Ovary (tissue), 9 donors: ENCODE measurements around the gene C6orf132. TPM values are rescaled to one million over a fixed set of nuclear protein-coding genes. Genes with fewer than 3 reads are reported as not detected.

Experiments
- DNase-seq, 5 donors: peaks; one replicate each; pipeline ENCODE4 v3.0.0-alpha.2; 2019 to 2020
- H3K27ac ChIP-seq, 2 donors: fragments of 200-600 bp; one replicate each; pipeline versions ENCODE4 v1.5.1 to v1.8.0; 2019 to 2022
- H3K27me3 ChIP-seq: fragments of 200-600 bp; one replicate; pipeline ENCODE4 v1.8.0; 2022
- H3K36me3 ChIP-seq: fragments of 200-600 bp; sonication (generic); one replicate; pipeline ENCODE4 v1.5.1; 2019
- H3K4me1 ChIP-seq: one replicate; pipeline ENCODE4 v1.8.1; 2013; ENCODE audit warnings: mild to moderate bottlenecking, moderate library complexity; ENCODE audit not compliant: insufficient read depth
- H3K4me3 ChIP-seq: fragments of 200-600 bp; sonication (generic); one replicate; pipeline ENCODE4 v1.5.1; 2017
- H3K9me3 ChIP-seq, 2 donors: fragments of 200-600 bp in 1 of 2; sonication (generic) in 1 of 2; one replicate each; pipeline versions ENCODE4 v1.5.1 to v1.8.1; 2013 to 2019; ENCODE audit warnings: mild to moderate bottlenecking in 1 of 2, moderate library complexity in 1 of 2
- EP300 ChIP-seq: sonication (generic); formaldehyde crosslinking; IDR thresholded peaks from one replicate; pipeline ENCODE4 v1.6.1; 2017; ENCODE audit warnings: antibody characterized with exemption
- POLR2A ChIP-seq: fragments of 450-650 bp; IDR thresholded peaks from one replicate; pipeline ENCODE4 v1.6.1; 2017; ENCODE audit warnings: antibody characterized with exemption, mild to moderate bottlenecking, moderate library complexity
- WGBS, 3 donors: extraction: QIAGEN DNeasy Blood & Tissue Kit in 1 of 3; methylation state at CpG; one replicate each; pipeline versions ENCODE4 v1.1.5 to v1.1.7; 2013 to 2017; 5-methylcytosine and 5-hydroxymethylcytosine counted together
- intact Hi-C, 4 donors: fragments of 100-400 bp; cut with DNase I; formaldehyde crosslinking; loops; one replicate each; pipeline versions ENCODE4 v1.11.0 to v1.15.1; 2022 to 2023
- polyA plus RNA-seq, 2 donors: library from polyadenylated mRNA; stranded (reverse); fragments of 200-250 nt in 1 of 2; fragments of 350-450 nt in 1 of 2; fragmentation: Illumina TruSeq in 1 of 2; extraction: RNeasy Lipid Tissue Mini Kit (QIAGEN cat#74804) in 1 of 2; gene quantifications; one replicate each; pipeline ENCODE4 v1.2.3, GENCODE V29; 2013 to 2014
- total RNA-seq, 7 donors: library from RNA; depleted of rRNA in 2 of 7; stranded (reverse); fragments of >200 nt in 2 of 7; fragmentation: NEBNext Ultra II Directional in 3 of 7; extraction: Animal tissue kit (Norgen Biotek cat#: 25700) in 3 of 7; gene quantifications; one replicate each; pipeline versions ENCODE4 v1.1.0 to v1.2.4, GENCODE V29; 2016 to 2023
- TF ChIP-seq, protein P1 (sequence below), 3 donors: fragments of 450-650 bp in 2 of 3; fragments of 200-600 bp in 1 of 3; IDR thresholded peaks; one replicate each; pipeline versions ENCODE4 v1.5.1 to v1.8.0; 2016 to 2022; ENCODE audit warnings: antibody characterized with exemption in 3 of 3, mild to moderate bottlenecking in 1 of 3
- donor health status: DM: no; HTN: no; CAD: no; lungs with moderate emphysema.
- donor health status: DM: no; HTN: no; CAD: no.
- donor health status: Bipolar disorder and iron deficiency.
- donor health status: DM: yes; HTN: yes; CAD: no.
- donor health status: DM: no; HTN: no; CAD: no.
- donor health status: DM: yes; HTN: yes; CAD: no.

Gene C6orf132
- total and polyA plus RNA-seq, 9 donors, result 0.05 to 14.1 (median 1.1) TPM

DNA sequence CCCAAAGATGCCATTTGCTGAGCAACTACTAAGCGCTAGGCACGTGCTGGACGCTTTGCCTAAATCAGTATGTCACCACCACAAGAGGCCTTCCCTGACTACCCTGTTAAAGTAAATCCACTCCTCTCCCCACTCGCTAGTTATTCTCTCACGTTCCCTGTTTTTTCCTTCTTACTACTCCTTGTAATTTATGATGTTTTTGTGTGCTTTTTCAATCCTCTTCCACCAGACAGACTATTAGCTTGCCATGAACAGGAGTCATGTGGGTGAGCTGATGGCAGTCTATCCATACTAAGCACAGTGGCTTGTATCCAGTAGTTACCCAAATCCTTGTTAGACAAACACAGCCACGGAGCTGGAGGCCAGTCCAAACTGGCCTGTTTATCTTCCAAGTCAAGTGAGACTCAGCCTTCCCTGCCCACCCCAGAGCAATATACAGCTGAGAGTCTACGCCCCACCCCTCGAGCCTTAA, 41.2 kb downstream of the C6orf132 start:
- WGBS, 3 donors, result 73 to 79% (median 79%) methylated on average over 8 of the region's 8 CpGs
- Histone ChIP-seq H3K9me3 (no peaks in the 10 kb centered on the region), H3K27me3 (no peaks in the 10 kb centered on the region), H3K27ac (no peak overlapping the region), H3K4me1 (no peaks in the 10 kb centered on the region), H3K36me3 (no peaks in the 10 kb centered on the region), H3K4me3 (no peak overlapping the region)
- intact Hi-C loops, result no loop called here
- TF ChIP-seq, protein P1, sequence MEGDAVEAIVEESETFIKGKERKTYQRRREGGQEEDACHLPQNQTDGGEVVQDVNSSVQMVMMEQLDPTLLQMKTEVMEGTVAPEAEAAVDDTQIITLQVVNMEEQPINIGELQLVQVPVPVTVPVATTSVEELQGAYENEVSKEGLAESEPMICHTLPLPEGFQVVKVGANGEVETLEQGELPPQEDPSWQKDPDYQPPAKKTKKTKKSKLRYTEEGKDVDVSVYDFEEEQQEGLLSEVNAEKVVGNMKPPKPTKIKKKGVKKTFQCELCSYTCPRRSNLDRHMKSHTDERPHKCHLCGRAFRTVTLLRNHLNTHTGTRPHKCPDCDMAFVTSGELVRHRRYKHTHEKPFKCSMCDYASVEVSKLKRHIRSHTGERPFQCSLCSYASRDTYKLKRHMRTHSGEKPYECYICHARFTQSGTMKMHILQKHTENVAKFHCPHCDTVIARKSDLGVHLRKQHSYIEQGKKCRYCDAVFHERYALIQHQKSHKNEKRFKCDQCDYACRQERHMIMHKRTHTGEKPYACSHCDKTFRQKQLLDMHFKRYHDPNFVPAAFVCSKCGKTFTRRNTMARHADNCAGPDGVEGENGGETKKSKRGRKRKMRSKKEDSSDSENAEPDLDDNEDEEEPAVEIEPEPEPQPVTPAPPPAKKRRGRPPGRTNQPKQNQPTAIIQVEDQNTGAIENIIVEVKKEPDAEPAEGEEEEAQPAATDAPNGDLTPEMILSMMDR (IDR thresholded peaks at IDR 0.05), result no peak
- TF ChIP-seq EP300 (no peak), POLR2A (no peak)
- DNase-seq, result no peak

DNA sequence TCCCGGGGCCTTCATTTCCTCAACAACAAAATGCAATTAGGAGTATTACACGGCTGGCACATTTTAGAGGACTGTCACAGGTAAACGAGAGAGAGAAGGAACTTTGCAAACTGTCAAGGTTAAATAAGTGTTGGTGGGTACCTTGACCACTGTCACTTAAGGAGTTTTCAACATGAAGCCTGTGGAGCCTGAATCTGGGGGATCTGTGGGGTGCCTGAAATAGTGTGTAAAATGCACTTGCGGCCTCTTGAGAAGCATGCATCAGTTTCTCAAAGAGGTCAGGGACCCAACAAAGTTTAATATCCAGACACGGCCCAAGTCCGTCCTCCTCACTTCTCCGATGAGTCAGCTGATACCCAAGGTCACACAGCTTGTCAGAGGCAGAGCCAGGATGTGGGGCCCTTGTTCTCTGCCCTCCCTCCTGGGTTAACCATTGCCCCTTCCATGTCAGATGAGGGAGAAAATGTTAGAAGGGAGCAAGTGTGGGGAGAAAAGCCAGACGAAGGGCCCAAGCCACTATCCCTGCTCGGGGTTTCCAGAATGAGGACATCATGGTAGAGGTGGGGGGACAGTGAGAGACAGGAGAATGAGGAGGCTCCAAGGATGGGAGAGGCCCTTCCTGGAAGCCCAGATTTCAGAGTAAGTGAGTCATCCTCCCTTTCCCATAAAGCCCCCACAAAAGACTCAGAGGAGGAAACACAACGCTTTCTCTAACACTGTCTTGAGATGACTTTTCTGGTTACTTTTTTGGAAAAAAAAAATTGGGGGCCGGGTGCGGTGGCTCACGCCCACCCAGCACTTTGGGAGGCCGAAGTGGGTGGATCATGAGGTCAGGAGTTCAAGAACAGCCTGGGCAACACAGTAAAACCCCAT, 42.2 kb downstream of the C6orf132 start:
- 33 to 44% (median 39%) methylated on average over 14 of the region's 14 CpGs for WGBS, 3 donors
- Histone ChIP-seq H3K36me3 (no peaks in the 10 kb centered on the region), H3K9me3 (no peaks in the 10 kb centered on the region), H3K4me3 (no peak overlapping the region), H3K27me3 (no peaks in the 10 kb centered on the region), H3K27ac (no peak overlapping the region), H3K4me1 (no peaks in the 10 kb centered on the region)
- intact Hi-C loops, result no loop called here
- TF ChIP-seq EP300 (no peak), POLR2A (no peak)
- TF ChIP-seq, protein P1 (IDR thresholded peaks at IDR 0.05), result no peak
- DNase-seq, result peak in 2 of 5 donors; percentile 20 to 45

DNA sequence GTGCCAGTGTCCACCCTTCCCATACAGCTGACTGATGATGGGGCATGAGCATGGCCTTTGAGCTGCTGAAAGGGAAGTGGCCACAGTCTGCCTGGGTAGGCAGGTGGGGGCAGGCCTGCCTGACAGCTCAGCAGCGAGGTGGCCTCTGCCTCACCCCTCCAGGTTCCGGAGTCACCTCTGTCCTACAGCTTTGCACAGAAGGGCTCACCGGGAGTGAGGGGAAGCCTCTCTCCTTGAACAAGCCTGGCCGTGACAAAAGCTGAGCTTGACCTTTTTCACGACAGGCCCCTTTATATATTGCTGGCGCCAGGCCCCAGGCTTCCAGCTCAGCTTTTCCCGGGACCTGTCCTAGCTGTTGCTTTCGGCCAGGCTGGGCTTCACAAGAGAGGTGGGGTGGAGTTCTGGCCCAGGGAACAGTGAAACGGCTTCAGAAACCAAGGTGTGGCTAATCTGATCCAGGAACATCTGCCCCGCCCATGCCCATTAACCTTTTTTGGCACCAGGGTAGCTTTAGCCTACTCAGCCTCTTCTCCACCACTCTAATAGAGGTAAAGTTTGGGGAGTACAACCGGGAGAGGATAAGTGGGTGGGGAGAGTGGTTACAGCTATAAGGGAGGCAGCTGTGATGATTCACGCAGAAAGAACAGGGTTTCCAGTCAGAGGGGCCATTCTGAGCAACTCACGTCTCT, 42.9 kb downstream of the C6orf132 start:
- 53 to 66% (median 61%) methylated on average over 13 of the region's 13 CpGs for WGBS, 3 donors
- no peak overlapping the region for H3K27ac ChIP-seq
- DNase-seq, result no peak

More for the DNA sequence above, 42.9 kb downstream of the C6orf132 start:
- Histone ChIP-seq H3K4me3 (no peak overlapping the region), H3K4me1 (no peaks in the 10 kb centered on the region), H3K27me3 (no peaks in the 10 kb centered on the region), H3K9me3 (no peaks in the 10 kb centered on the region), H3K36me3 (no peaks in the 10 kb centered on the region)
- TF ChIP-seq, protein P1 (IDR thresholded peaks at IDR 0.05), result no peak
- TF ChIP-seq POLR2A, result no peak
- TF ChIP-seq EP300, result no peak
- intact Hi-C loops, result no loop called here
